OCI-LY7 (cell line): ENCODE measurements around the gene NTHL1.

Source experiments
- EZH2phosphoT487 ChIP-seq: fragments of 200-600 bp; sonication (generic); IDR thresholded peaks from 2 replicates; pipeline ENCODE4 v1.6.1; 2018; ENCODE audit warnings: low read depth, borderline replicate concordance, mild to moderate bottlenecking, mixed run types, antibody characterized with exemption, low read length, moderate library complexity, mixed read lengths
- TF ChIP-seq, protein P1 (sequence below): fragments of 200-600 bp; sonication (generic); conservative IDR thresholded peaks from 2 replicates; pipeline ENCODE4 v1.5.1; 2014; ENCODE audit warnings: mild to moderate bottlenecking, antibody characterized with exemption, low read length, moderate library complexity, mixed read lengths

DNA sequence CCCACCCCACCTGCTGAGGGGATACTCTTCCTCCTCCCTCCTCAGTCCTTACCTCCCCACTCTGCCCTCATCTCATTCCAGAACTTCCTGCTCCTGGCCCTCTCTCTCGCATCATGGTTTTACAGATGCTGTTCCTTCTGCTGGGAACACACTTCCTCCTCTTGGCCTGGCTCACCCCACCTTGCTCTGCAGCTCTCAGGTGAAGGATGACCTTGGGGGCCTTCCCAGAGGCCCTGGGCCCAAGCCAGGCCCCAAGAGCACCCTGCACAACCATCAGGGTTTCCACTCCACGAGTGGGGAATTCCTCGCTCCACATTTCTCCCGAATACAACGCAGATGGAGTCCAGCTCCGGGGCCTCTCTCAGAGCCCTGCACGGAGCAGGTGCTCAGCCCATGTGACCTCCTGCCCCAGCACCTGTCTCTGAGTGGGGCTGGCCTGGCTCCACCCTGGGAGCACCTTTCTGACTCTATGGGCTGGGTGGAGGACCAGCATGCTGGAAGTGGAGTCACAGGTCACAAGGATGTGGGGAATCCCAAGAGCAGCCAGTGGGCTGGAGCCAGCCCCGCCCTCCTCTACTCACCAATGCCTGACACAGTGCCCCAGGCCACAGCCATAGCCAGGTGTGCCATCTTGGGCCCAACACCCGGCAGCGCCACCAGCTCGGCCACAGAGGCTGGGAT, 4.5 kb downstream of the NTHL1 start:
- TF ChIP-seq, protein P1, sequence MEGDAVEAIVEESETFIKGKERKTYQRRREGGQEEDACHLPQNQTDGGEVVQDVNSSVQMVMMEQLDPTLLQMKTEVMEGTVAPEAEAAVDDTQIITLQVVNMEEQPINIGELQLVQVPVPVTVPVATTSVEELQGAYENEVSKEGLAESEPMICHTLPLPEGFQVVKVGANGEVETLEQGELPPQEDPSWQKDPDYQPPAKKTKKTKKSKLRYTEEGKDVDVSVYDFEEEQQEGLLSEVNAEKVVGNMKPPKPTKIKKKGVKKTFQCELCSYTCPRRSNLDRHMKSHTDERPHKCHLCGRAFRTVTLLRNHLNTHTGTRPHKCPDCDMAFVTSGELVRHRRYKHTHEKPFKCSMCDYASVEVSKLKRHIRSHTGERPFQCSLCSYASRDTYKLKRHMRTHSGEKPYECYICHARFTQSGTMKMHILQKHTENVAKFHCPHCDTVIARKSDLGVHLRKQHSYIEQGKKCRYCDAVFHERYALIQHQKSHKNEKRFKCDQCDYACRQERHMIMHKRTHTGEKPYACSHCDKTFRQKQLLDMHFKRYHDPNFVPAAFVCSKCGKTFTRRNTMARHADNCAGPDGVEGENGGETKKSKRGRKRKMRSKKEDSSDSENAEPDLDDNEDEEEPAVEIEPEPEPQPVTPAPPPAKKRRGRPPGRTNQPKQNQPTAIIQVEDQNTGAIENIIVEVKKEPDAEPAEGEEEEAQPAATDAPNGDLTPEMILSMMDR: no peak
- no peak for TF ChIP-seq EZH2phosphoT487
